Caco-2 (cell line): ENCODE results near the gene NUTF2. TPM values are rescaled to one million over a fixed set of nuclear protein-coding genes. Genes with fewer than 3 reads are reported as not detected.

Experiments used
- BruUV-seq: library from RNA; stranded (reverse); fragments of 400-500 nt; replicated peaks from 2 replicates; lab custom pipeline; 2021; lab: Mats Ljungman, UMichigan
- CTCF ChIA-PET: fragments of 300-600 bp; sonication (Branson Sonifier 250); formaldehyde crosslinking; loops from one replicate; lab custom pipeline; 2022; ENCODE audit warnings: antibody characterized with exemption; lab: Charles Lee
- POLR2A ChIA-PET: fragments of 300-600 bp; sonication (Branson Sonifier 250); formaldehyde crosslinking; loops from one replicate; lab custom pipeline; 2022; ENCODE audit warnings: antibody characterized with exemption; lab: Charles Lee
- DNase-seq, 2 experiments: peaks; one replicate each; pipeline versions ENCODE4 v3.0.0 to v3.0.0-alpha.2; 2020 to 2022
- H3K27me3 ChIP-seq: replicated peaks from 2 replicates; pipeline ENCODE4 v1.6.0; 2011; ENCODE audit warnings: low read length; ENCODE audit not compliant: control insufficient read depth, insufficient read depth
- H3K36me3 ChIP-seq: 2 replicates; pipeline ENCODE4 v1.5.1; 2011; ENCODE audit warnings: low read length; ENCODE audit not compliant: control insufficient read depth, insufficient read depth
- H3K4me1 ChIP-seq: fragments of 250-450 bp; sonication (Bioruptor Pico); 2 replicates; pipeline ENCODE4 v1.5.1; 2020; ENCODE audit warnings: mild to moderate bottlenecking
- H3K4me3 ChIP-seq: 2 replicates; pipeline ENCODE4 v1.5.1; 2011; ENCODE audit warnings: low read depth, mild to moderate bottlenecking, control low read depth, low read length
- H3K9me3 ChIP-seq: fragments of 250-450 bp; sonication (Bioruptor Pico); 2 replicates; pipeline ENCODE4 v1.5.1; 2020; ENCODE audit warnings: mild to moderate bottlenecking, moderate library complexity
- H3K27ac Mint-ChIP-seq: one replicate; pipeline ENCODE4 v1.8.0; 2022; ENCODE audit warnings: mixed read lengths; ENCODE audit not compliant: unreplicated experiment
- H3K27me3 Mint-ChIP-seq: one replicate; pipeline ENCODE4 v1.8.0; 2022; ENCODE audit warnings: mixed read lengths; ENCODE audit not compliant: insufficient read depth, unreplicated experiment
- H3K36me3 Mint-ChIP-seq: one replicate; pipeline ENCODE4 v1.8.0; 2022; ENCODE audit warnings: mild to moderate bottlenecking, mixed read lengths; ENCODE audit not compliant: insufficient read depth, unreplicated experiment
- H3K4me1 Mint-ChIP-seq: one replicate; pipeline ENCODE4 v1.8.0; 2022; ENCODE audit warnings: low read depth, mixed read lengths; ENCODE audit not compliant: unreplicated experiment
- H3K4me3 Mint-ChIP-seq: one replicate; pipeline ENCODE4 v1.8.0; 2022; ENCODE audit warnings: mild to moderate bottlenecking, moderate library complexity, mixed read lengths; ENCODE audit not compliant: unreplicated experiment
- H3K9me3 Mint-ChIP-seq: one replicate; pipeline ENCODE4 v1.8.0; 2022; ENCODE audit warnings: mixed read lengths; ENCODE audit not compliant: unreplicated experiment
- CTCF ChIP-seq, 2 experiments: fragments of 200-600 bp in 1 of 2; IDR thresholded peaks; 1 replicate in 1 of 2; 2 replicates in 1 of 2; pipeline versions ENCODE4 v1.5.1 to v1.8.0; 2011 to 2022; ENCODE audit warnings: antibody characterized with exemption in 1 of 2, control low read depth in 1 of 2, inconsistent platforms in 1 of 2, low read depth in 1 of 2, low read length in 1 of 2, mild to moderate bottlenecking in 1 of 2, moderate library complexity in 1 of 2; ENCODE audit not compliant: insufficient read depth in 1 of 2, severe bottlenecking in 1 of 2, unreplicated experiment in 1 of 2
- intact Hi-C: fragments of 100-400 bp; cut with micrococcal nuclease; formaldehyde crosslinking; loops from one replicate; pipeline ENCODE4 v1.10.0; 2022; ENCODE audit not compliant: unreplicated experiment
- total RNA-seq: library from RNA; stranded (reverse); gene quantifications from 2 replicates; pipeline ENCODE4 v1.2.3, GENCODE V29; 2022

Gene NUTF2
- total RNA-seq, 1 experiment from 2014 or later: 239 TPM

GRCh38 chr16:67901734-67902133, 55.0 kb downstream of the NUTF2 start:
- peak; percentile 48 to 63 for DNase-seq
- no peak overlapping the region for H3K4me3 Mint-ChIP-seq
- H3K27me3 Mint-ChIP-seq: no peaks in the 10 kb centered on the region
- H3K4me3 ChIP-seq: no peak overlapping the region
- H3K36me3 Mint-ChIP-seq: peaks cover 16% of the 10 kb centered on the region
- ChIA-PET CTCF (no interaction called here), POLR2A (no interaction called here)
- no peaks in the 10 kb centered on the region for H3K9me3 ChIP-seq
- no peaks in the 10 kb centered on the region for H3K27me3 ChIP-seq
- H3K4me1 ChIP-seq: peaks cover 13% of the 10 kb centered on the region; the same call in 1 of the 2 replicates
- peak overlapping the region; percentile 55 for H3K27ac Mint-ChIP-seq
- intact Hi-C loops: no loop called here
- H3K36me3 ChIP-seq: no peaks in the 10 kb centered on the region
- TF ChIP-seq CTCF (IDR thresholded peaks at IDR 0.05; ENCODE audit: insufficient read depth in 1 of 2, low read depth in 1 of 2, low read length in 1 of 2, severe bottlenecking in 1 of 2, unreplicated experiment in 1 of 2): no peak
- H3K4me1 Mint-ChIP-seq: no peaks in the 10 kb centered on the region
- no peaks in the 10 kb centered on the region for H3K9me3 Mint-ChIP-seq
- no TSS peak for BruUV-seq

GRCh38 chr16:67902831-67903230, 56.1 kb downstream of the NUTF2 start:
- Histone ChIP-seq H3K9me3 (no peaks in the 10 kb centered on the region), H3K27me3 (no peaks in the 10 kb centered on the region), H3K4me1 (peaks cover 13% of the 10 kb centered on the region; the same call in 1 of the 2 replicates), H3K4me3 (no peak overlapping the region), H3K36me3 (no peaks in the 10 kb centered on the region)
- Mint-ChIP-seq H3K4me3 (no peak overlapping the region), H3K9me3 (no peaks in the 10 kb centered on the region), H3K36me3 (peaks cover 20% of the 10 kb centered on the region), H3K27me3 (no peaks in the 10 kb centered on the region), H3K4me1 (no peaks in the 10 kb centered on the region), H3K27ac (no peak overlapping the region)
- TF ChIP-seq CTCF (IDR thresholded peaks at IDR 0.05; ENCODE audit: insufficient read depth in 1 of 2, low read depth in 1 of 2, low read length in 1 of 2, severe bottlenecking in 1 of 2, unreplicated experiment in 1 of 2): no peak
- no peak for DNase-seq
- intact Hi-C loops: no loop called here
- CTCF ChIA-PET: no interaction called here
- POLR2A ChIA-PET: no interaction called here
- BruUV-seq: no TSS peak

GRCh38 chr16:67907397-67908180, 60.9 kb downstream of the NUTF2 start:
- Histone ChIP-seq H3K4me3 (no peak overlapping the region), H3K36me3 (peaks cover 4% of the 10 kb centered on the region), H3K4me1 (no peaks in the 10 kb centered on the region), H3K9me3 (no peaks in the 10 kb centered on the region), H3K27me3 (no peaks in the 10 kb centered on the region)
- intact Hi-C loops: no loop called here
- Mint-ChIP-seq H3K36me3 (peaks cover 24% of the 10 kb centered on the region), H3K27ac (no peak overlapping the region), H3K4me1 (no peaks in the 10 kb centered on the region), H3K9me3 (no peaks in the 10 kb centered on the region), H3K4me3 (no peak overlapping the region), H3K27me3 (no peaks in the 10 kb centered on the region)
- no peak for DNase-seq
- TF ChIP-seq CTCF (IDR thresholded peaks at IDR 0.05; ENCODE audit: insufficient read depth in 1 of 2, low read depth in 1 of 2, low read length in 1 of 2, severe bottlenecking in 1 of 2, unreplicated experiment in 1 of 2): no peak
- no TSS peak for BruUV-seq
- ChIA-PET POLR2A (no interaction called here), CTCF (no interaction called here)
